GM19438 (cell line): ENCODE data around the gene CFAP54.
"Not testable (repeated sequence)": the region's sequence is repeated elsewhere in the genome, so short reads cannot be mapped to it uniquely, and the experiment has no call there.

Experiments used
- ATAC-seq: cut with Tn5 transposase; IDR thresholded peaks from one replicate; pipeline ENCODE4 v1.9.1; 2021; ENCODE audit warnings: low read depth; ENCODE audit not compliant: unreplicated experiment

Gene CFAP54

DNA sequence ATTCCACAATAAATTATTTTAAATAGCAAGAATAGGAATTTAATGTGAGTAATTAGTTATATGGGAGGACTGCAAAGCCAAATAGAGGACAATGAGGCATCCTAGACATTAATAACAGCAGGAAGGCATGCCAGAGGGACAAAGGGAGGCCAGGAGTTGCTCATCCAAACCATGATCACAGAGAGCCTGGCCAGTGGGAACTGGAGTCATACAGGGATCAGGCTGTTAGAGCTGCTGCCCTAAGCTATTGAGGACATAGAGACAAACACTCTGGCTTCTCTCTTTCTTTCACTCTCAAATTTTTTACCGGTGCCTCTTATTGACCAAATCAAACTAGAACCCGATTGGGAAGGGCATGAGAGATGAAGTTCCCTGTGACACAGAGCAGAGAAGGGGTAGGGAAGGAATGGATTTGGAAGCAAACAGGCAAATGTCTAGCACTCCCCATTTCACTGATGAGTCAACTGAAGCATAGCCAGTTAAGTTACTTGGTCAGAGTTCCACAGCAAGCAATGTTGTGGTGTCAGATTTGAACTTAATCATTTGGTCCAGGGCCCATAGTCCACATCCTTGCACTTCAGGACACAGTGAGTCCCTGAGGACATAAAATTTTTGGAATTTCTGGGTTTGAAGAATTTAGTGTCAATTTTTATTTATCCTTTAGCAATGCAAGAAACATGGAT, 17.9 kb upstream of the CFAP54 start:
- ATAC-seq: no peak

DNA sequence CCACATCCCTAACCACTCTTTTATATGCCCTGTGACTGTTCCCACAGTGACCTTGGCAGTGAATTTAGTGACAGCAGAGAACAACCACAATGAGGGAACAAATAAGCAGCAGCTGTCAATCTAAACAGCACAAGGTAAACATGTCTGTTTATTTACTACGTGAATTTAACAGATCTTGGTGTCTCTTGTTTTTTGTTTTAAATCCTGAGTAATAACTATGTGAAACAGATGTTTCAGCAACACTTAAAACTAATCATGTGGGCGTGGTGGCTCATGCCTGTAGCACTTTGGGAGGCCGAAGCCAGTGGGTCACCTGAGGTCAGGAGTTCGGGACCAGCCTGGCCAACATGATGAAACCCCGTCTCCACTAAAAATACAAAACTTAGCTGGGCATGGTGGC, 17.0 kb upstream of the CFAP54 start:
- ATAC-seq: no peak

DNA sequence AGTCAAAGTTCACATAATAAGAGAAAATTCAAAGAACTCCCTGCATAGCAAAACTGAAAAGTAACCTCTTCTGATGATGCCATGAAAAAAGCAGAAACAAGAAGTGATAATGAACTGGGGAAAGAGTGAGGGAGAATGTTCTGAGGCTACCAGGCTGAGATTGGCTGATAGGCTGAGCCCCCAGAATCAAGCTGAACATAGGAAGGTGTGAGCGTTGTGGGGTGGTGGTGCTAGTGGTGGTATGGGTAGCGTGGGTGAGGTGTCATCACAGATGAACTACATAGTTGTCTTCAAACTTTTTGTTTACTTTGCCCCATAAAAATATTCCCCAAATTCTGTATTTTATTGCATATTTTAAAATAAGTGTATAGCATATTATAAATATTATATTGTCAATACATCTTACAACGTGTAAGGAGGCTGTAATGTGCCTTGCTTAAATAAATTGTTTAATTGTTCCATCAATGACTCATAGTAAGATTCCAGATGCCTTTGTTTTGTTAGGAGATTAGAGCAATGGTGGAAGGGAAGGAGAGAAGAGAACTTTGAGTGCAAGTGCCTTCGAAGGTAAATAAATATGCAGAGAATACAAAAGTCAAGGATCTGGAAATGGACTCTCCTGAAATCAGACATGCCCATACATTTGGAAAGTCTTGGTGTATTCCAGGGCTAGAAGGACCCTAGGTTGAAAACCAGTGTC, 15.8 kb upstream of the CFAP54 start:
- no peak for ATAC-seq

DNA sequence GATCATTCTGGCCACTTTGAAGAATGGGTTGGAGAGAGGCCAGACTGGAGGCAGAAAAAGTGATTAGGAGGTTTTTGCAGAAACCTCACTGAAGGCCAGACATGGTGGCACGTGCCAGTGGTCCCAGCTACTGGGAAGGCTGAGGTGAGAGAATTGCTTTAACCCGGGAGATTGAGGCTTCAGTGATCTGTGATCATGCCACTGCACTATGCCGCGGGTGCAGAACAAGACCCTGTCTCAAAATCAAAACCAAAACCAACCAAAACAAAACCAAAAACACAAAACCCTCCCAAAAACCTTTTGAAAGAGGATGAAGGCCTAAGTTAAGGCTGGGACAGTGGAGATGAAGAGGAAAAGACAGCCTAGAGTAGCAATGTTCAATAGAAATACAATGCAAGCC, 15.2 kb upstream of the CFAP54 start:
- no peak for ATAC-seq

DNA sequence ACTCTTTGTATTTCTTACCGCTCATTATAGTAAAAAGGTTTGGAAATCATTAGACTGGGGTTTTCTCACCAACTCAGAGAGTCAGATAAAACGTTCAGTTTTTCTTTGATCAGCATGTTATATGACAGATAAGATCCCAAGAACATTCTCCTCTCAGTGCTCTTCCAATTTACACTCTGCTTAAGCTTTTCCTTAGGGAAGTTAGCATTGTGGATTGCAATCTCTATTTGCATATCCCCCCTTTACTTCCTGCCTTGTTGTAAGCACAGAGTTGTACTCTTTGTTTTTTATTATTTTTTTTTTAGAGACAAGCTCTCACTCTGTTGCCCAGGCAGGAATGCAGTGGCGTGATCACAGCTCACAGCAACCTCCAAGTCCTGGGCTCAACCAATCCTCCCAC, 11.4 kb upstream of the CFAP54 start:
- no peak for ATAC-seq

DNA sequence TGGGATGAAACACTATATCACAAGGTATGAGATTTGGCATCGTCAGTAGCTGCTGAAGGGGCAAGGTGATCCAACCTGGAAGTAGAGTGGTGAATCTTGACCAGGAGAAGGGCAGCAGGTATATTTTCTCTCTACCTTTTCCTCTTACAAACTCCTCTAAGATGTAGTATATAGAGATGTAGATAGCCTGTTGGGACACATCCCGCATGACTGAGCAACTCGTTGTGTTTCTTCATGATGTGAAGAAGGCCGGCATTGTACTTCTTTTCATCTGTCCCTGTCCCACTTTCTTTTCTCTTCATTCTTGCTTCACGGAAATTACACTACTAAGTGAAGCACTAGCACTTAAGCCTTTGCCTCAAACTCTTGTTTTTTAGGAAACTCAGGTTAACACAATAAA, 7.3 kb upstream of the CFAP54 start:
- no peak for ATAC-seq

DNA sequence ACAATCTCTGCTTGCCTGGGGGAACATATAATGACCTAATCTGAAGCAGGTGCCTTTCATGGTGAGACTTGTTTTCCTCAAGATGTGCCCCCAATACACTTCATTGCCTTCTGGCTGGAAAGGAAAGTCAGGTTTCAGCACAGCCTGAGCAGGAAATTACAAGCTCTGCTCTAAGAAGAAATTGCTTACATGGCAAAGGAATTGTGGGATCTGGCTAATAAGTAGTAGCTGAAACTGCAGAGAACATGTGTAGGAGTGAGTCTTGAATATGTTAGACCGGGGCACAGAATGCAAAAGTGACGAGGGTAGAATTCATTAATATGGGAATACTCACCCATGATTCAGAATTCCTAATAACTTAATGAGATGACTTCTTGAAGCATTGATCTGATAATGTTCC, 6.3 kb upstream of the CFAP54 start:
- ATAC-seq: no peak

DNA sequence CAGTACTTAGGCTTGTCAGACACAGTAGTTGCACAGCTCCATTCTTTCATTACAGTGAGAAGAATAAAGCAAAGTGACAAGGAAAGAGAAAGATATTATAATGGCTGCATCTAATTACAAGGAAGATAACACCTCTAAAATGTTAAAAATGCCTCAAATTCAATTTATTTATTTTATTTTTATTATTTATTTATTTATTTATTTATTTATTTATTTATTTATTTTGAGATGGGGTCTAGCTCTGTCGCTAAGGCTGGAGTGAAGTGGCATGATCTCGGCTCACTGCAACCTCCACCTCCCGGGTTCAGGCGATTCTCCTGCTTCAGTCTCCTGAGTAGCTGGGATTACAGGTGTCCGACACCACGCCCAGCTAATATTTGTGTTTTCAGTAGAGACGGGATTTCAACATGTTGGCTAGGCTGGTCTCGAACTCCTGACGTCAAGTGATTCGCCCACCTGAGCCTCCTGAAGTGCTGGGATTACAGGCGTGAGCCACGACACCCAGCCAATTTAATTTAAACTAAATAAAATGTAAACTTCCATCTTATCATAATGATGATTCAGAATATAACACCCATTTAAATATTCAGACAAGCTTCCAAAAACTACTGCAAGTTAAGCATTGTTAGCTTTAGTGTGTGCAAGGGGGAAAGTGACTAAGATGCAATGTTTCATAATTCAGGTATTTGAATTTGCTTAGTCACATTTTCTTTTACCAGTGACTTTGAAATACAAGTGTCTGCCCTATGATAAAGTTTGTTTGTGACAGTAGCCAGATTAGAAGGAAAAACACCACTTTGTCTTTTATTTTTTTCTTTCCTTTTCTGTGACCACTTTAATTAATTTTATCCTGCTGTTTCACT, 2.4 kb upstream of the CFAP54 start:
- ATAC-seq: no peak

DNA sequence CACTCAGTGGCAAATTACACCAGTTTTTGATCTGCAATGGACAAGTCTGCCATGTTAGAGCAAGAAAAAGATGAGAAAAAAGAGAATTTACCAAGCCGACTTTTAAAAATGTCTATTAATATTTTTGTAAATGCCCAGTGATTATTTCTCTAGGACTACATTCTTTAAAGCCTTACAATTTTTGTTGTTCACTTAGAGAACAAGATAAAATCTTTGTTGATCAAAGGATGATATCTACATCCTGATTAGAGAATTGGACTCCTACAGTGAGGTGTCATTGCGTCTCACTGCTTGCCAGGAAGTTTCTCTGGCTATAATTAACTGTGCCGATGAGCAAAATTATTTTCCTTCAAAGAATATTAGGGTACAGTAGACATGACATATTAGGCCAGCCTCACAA, 1.7 kb upstream of the CFAP54 start:
- ATAC-seq: no peak

DNA sequence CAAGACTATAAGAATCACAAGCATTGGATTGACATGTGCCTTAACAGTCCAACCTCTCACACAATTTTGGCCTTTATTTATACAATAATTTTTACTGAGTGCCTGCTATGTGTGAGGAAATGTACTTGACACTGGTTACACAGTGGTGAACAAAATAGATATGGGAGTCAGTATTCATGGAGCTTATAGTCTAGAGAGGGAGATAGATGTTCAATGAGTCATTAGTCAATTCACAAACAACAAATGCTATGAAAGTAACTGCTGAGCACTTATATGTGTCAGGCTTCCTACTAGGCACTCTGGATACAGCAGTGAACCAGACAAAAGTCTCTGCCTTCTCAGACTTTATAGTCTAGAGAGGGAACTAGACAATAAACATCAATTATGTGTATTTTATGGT, 3.7 kb downstream of the CFAP54 start:
- no peak for ATAC-seq

DNA sequence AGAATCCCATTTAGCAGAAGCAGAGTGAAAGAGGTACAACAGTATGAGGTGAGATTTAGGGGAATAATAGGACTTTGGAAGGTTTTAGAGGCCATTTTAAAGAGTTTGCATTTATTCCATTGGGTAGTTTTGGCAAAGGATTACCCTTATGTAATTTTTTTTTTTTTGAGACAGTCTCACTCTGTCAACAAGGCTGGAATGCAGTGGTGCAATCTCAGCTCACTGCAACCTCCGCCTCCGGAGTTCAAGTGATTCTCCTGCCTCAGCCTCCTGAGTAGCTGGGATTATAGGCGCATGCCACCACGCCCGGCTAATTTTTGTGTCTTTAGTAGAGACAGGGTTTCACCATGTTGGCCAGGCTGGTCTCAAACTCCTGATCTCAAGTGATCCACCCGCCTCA, 4.8 kb downstream of the CFAP54 start:
- not testable (repeated sequence) for ATAC-seq

DNA sequence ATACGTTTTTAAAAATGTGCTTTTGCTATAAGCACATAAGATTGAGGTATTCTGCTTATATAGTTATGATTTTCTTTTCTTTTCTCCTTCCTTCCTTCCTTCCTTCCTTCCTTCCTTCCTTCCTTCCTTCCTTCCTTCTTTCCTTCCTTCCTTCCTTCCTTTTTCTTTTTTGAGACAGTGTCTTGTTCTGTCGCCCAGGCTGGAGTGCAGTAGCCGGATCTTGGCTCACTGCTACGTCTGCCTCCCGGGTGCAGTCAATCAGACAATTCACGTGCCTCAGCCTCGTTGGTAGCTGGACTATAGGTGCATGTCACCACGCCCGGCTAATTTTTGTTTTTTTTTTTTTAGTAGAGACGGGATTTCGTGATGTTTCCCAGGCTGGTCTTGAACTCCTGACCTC, 5.8 kb downstream of the CFAP54 start:
- ATAC-seq: no peak

DNA sequence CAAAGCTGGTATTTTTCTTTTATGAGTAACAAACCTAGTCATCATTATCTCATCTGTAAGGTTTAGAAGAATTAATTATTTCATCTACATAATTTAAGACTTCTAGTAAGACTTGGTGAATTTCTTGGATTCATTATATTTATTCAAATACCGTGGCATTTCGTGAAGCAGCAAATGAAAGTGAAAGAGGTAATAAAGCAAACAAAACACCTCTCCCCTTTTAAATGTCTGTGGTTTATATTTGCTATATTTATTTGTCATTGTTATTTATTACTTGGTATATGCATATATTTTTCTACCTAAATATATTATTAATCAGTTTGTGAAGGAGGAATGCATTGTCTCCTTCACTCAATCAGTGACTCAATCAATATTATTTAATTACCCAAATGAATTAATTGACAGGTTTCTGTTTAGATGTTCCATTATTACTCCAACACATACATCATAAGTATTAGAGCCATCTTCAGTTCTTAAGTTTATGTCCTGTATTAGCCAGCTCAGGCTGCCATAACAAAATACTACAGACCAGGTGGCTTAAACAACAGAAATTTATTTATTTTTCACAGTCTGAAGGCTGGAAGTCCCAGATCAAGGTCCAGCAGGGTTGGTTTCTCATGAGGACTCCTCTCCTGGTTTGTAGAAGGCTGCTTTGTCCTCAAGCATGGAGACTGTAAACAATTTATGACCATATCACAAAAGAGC, 6.6 kb downstream of the CFAP54 start:
- ATAC-seq: no peak

DNA sequence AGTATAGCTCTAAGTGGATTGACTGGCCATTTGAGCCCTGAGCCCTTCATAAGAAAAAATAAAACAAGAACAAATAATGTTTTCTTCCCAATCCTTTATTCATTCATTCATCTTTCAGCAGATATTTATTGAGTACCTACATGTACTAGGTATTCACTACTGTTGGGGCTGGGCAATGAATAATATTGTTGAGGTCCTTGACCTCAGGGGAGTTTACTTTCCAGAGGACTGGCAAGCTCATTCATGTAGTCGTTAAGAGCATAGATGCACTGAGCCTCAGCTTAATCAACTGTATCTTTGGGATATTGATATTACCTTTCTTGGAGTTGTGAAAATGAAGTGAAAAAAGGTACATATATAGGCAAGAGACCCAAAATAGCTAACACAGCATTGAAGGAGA, 7.6 kb downstream of the CFAP54 start:
- no peak for ATAC-seq

DNA sequence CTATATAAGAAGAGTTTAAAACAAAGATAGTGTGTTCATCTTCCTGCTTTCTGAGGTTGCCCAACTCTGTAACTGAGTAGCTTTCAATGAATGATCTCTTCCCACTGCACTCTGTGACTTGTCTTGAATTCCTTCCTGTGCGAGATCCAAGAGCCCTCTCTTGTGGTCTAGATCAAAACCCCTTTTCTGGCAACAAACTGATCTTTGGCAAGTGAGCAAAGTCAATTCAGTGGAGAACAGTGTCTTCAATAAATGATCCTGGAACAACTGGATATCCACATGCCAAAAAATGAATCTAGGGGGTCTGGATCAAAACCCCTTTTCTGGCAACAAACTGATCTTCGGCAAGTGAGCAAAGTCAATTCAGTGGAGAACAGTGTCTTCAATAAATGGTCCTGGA, 8.5 kb downstream of the CFAP54 start:
- no peak for ATAC-seq

DNA sequence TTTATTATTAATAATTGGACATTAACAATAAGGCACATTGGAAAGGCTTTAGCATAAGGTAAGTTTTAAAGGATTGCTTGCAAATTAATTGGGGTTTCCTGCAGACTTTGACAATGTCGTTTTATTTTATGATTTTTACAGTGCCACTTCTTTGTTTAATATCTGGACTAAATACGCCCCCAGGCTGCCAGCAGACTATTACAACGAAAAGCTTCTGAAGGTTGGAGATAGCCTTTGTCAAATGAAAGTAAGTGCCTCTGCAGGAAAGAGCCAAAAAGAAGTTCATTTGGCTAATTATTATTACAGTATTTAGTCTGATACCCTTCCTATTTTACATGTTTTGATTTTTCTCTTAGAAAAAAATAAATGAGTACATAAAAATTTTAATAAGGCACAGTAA, 11.3 kb downstream of the CFAP54 start:
- ATAC-seq: no peak

DNA sequence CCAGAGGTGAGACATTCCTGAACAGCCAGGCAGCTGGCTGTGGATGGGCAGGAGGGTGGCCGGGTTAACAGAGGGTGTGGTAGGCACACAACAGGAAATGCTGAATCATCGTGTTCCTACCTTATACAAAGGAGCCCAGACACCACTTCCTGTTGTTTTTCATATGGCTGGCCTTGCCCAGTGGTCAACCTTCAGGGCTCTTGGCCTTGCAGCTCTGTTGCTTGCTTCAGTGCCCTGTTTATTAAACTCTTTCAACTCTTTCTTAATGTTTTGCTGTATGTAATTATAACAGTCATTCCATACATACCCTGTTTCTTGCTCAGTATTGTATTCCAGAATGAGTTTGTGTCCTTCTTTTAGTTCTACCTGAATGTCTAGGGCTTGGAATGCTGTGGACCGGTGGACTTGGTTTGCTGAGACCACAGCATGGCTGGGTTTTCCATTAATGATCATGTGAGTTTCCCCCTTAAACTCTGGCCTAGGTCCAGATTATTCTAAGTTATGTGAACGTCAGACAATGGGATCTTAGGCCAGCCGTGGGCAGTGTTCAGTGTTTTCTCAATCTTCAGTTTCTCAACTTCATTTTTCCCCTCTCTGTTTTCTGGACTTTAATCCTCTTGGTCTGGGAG, 11.9 kb downstream of the CFAP54 start:
- ATAC-seq: peak; percentile 75

DNA sequence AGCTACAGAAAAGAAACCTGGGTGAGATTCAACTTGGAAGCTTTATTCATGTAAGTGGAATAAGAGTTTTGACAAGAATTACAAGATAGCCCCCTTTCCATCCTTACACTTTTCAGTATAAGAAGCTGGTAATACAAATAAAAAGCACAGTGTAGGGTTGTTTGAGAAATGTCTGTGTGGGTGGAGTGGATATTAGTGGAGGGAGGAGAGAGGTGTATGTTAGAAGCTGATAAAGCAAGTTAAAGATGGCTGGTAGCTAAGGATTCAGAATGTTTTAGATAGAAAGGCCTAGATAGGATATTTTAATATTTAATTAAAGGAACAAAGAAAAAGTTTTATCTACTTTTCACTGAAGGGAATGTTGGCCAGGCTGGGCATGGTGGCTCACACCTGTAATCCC, 12.5 kb downstream of the CFAP54 start:
- no peak for ATAC-seq

DNA sequence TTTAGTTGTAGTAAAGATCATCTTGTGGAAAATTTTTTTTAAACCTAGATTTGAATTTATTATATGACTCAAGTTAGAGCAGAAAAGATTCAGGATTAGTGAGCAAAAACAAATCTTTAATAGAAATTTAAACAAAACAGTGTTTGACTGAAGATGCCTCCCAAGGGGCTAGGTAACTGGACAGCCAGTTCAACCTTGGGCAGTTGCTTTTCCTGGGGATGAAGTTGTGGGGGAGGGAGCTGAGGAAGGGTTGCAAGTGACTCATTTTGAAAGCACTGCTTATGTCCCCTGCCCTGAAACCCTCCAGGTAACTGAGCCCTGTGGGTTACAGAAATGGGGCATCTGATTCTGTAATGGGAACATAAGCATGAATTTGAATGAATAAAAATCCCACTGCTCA, 13.1 kb downstream of the CFAP54 start:
- peak; percentile 67 for ATAC-seq

DNA sequence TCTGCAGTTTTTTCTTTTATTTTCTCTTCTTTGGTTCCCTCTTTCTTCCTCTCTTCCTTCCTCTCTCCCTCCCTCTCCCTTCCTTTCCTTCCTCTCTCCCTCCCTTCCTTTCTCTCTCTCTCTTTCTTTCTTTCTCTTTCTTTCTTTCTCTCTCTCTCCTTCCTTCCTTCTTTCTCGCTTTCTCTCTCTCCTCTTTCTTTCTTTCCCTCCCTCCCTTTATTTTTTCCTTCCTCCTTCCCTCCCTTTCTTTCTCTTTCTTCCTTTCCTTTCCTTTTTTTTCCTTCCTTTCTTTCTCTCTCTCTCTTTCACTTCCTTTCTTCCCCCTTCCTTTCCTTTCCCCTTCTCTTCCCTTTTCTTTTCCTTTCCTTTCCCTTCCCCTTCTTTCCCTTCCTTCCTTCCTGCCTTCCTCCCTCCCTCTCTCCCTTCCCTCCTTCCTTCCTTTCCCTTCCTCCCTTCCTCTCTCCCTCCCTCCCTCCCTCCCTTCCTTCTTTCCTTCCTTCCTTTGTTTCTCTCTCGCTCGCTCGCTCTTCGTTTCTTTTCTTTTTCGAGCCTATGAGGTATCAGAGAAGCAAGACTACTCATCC, 13.7 kb downstream of the CFAP54 start:
- ATAC-seq: no peak
